Pancreas (tissue), 10 donors: ENCODE results near the gene DENND6B. TPM values are rescaled to one million over a fixed set of nuclear protein-coding genes. Genes with fewer than 3 reads are reported as not detected.

ENCODE experiments used
- ATAC-seq, 4 donors: fragments of 200-7000 bp; cut with Tn5 transposase; one replicate each; pipeline versions ENCODE4 v1.8.0 to v1.9.1; 2020; ENCODE audit warnings: mild to moderate bottlenecking in 4 of 4, moderate library complexity in 4 of 4
- DNase-seq, 6 donors: peaks; one replicate each; pipeline ENCODE4 v3.0.0-alpha.2; 2020
- FAIRE-seq: peaks from 2 replicates; lab custom pipeline; 2012; peaks lifted over from hg19 to GRCh38; lab: Jason Lieb, UNC
- H3K27ac ChIP-seq, 4 donors: fragments of 200-600 bp; sonication (generic); 1 replicate in 3 of 4; 2 replicates in 1 of 4; pipeline versions ENCODE4 v1.5.0 to v1.8.0; 2020
- H3K27me3 ChIP-seq, 4 donors: fragments of 200-600 bp; one replicate each; pipeline ENCODE4 v1.8.0; 2021
- H3K36me3 ChIP-seq, 3 donors: fragments of 200-600 bp; sonication (generic) in 1 of 3; one replicate each; pipeline versions ENCODE4 v1.5.0 to v1.8.0; 2020 to 2021
- H3K4me1 ChIP-seq, 3 donors: fragments of 200-600 bp; one replicate each; pipeline ENCODE4 v1.8.0; 2021
- H3K4me3 ChIP-seq, 4 donors: fragments of 200-600 bp; sonication (generic) in 2 of 4; one replicate each; pipeline versions ENCODE4 v1.5.0 to v1.8.0; 2020 to 2021
- H3K9me3 ChIP-seq, 4 donors: fragments of 200-600 bp; one replicate each; pipeline ENCODE4 v1.8.0; 2021
- CTCF ChIP-seq, 4 donors: fragments of 200-600 bp; sonication (generic) in 3 of 4; IDR thresholded peaks; one replicate each; pipeline versions ENCODE4 v1.5.0 to v1.8.0; 2021; ENCODE audit warnings: antibody characterized with exemption in 4 of 4
- WGBS, 2 donors: extraction: QIAGEN DNeasy Blood & Tissue Kit; methylation state at CpG; one replicate each; pipeline ENCODE4 v1.1.7; 2013; 5-methylcytosine and 5-hydroxymethylcytosine counted together
- intact Hi-C, 3 donors: fragments of 100-400 bp; cut with DNase I; formaldehyde crosslinking; loops; one replicate each; pipeline versions ENCODE4 v1.11.1 to v1.14.2; 2022
- polyA plus RNA-seq, 2 donors: library from polyadenylated mRNA; stranded (reverse); fragments of 200-250 nt; gene quantifications; one replicate each; pipeline ENCODE4 v1.2.3, GENCODE V29; 2013
- total RNA-seq, 6 donors: library from RNA; stranded (reverse); fragmentation: NEBNext Ultra II Directional in 4 of 6; extraction: Animal tissue kit (Norgen Biotek cat#: 25700) in 4 of 6; gene quantifications; one replicate each; pipeline versions ENCODE4 v1.2.1 to v1.2.4, GENCODE V29; 2021 to 2023
- donor health status: healthy with polysubstance abuse.
- donor health status: DM: no; HTN: no; CAD: no; lungs with moderate emphysema.
- donor health status: DM: no; HTN: no; CAD: no.
- donor health status: control.
- donor health status: control.
- donor health status: Bipolar disorder and iron deficiency.
- donor health status: DM: yes; HTN: yes; CAD: no.
- donor health status: DM: no; HTN: no; CAD: no.
- donor health status: DM: no; HTN: no; CAD: no.
- donor health status: DM: yes; HTN: yes; CAD: no.

DENND6B gene
- total and polyA plus RNA-seq, 8 donors: 4.3 to 25.3 (median 6.2) TPM

GRCh38 chr22:50264946-50265669, 61.7 kb downstream of the DENND6B start:
- 85 to 90% methylated on average over 15 of the region's 15 CpGs for WGBS, 2 donors
- TF ChIP-seq CTCF (IDR thresholded peaks at IDR 0.05): no peak
- FAIRE-seq: no peak
- Histone ChIP-seq H3K4me1 (peaks cover 12 to 19% (median 13%) of the 10 kb centered on the region in 3 donors), H3K4me3 (no peak overlapping the region), H3K27ac (no peak overlapping the region), H3K36me3 (no peaks in the 10 kb centered on the region), H3K9me3 (no peaks in the 10 kb centered on the region), H3K27me3 (no peaks in the 10 kb centered on the region)
- ATAC-seq: no peak
- no peak for DNase-seq
- intact Hi-C loops: loop anchor here in 1 of 3 donors (10.0 kb wide), 1 partner anchor 350 kb away; no protein-coding TSS in a partner anchor

- DNase-seq: no peak
These were observed 62.6 kb downstream of the DENND6B start for GRCh38 chr22:50264104-50264745.

GRCh38 chr22:50262973-50263617, 63.7 kb downstream of the DENND6B start:
- no peak for TF ChIP-seq CTCF (IDR thresholded peaks at IDR 0.05)
- intact Hi-C loops: loop anchor here in 1 of 3 donors (10.0 kb wide), 1 partner anchor 352 kb away; no protein-coding TSS in a partner anchor
- Histone ChIP-seq H3K36me3 (no peaks in the 10 kb centered on the region), H3K27me3 (no peaks in the 10 kb centered on the region), H3K9me3 (no peaks in the 10 kb centered on the region), H3K4me1 (peaks cover 3 to 6% (median 4%) of the 10 kb centered on the region in 3 donors), H3K4me3 (no peak overlapping the region), H3K27ac (no peak overlapping the region)
- FAIRE-seq (no peak), ATAC-seq (no peak), DNase-seq (no peak)
- 42 to 61% methylated on average over 9 of the region's 9 CpGs for WGBS, 2 donors

More at GRCh38 chr22:50264104-50264745, 62.6 kb downstream of the DENND6B start:
- H3K27ac ChIP-seq: no peak overlapping the region
- peaks cover 8 to 18% (median 11%) of the 10 kb centered on the region in 3 donors for H3K4me1 ChIP-seq
- ATAC-seq: no peak
- no peak for FAIRE-seq
- intact Hi-C loops: loop anchor here in 1 of 3 donors (10.0 kb wide), 1 partner anchor 351 kb away; no protein-coding TSS in a partner anchor
- no peaks in the 10 kb centered on the region for H3K36me3 ChIP-seq
- H3K27me3 ChIP-seq: no peaks in the 10 kb centered on the region
- TF ChIP-seq CTCF (IDR thresholded peaks at IDR 0.05): no peak
- WGBS, 2 donors: 78 to 88% methylated on average over 15 of the region's 15 CpGs
- no peaks in the 10 kb centered on the region for H3K9me3 ChIP-seq
- H3K4me3 ChIP-seq: no peak overlapping the region

GRCh38 chr22:50262460-50262911, 64.3 kb downstream of the DENND6B start:
- WGBS, 2 donors: 57 to 66% methylated on average over 7 of the region's 7 CpGs

More at GRCh38 chr22:50262460-50262911, 64.3 kb downstream of the DENND6B start:
- FAIRE-seq (no peak), DNase-seq (no peak), ATAC-seq (no peak)
- Histone ChIP-seq H3K27ac (no peak overlapping the region), H3K9me3 (no peaks in the 10 kb centered on the region), H3K36me3 (no peaks in the 10 kb centered on the region), H3K4me1 (peaks cover 0 to 6% (median 4%) of the 10 kb centered on the region in 3 donors), H3K4me3 (no peak overlapping the region), H3K27me3 (no peaks in the 10 kb centered on the region)
- TF ChIP-seq CTCF (IDR thresholded peaks at IDR 0.05): no peak
- intact Hi-C loops: loop anchor here in 1 of 3 donors (10.0 kb wide), 1 partner anchor 352 kb away; no protein-coding TSS in a partner anchor
